ENCODE measurements around the gene CLPTM1L.
"Not testable (repeated sequence)": the region's sequence is repeated elsewhere in the genome, so short reads cannot be mapped to it uniquely, and the experiment has no call there.

Gene CLPTM1L

GRCh38 chr5:1342268-1342667 lies 2.6 kb downstream of the CLPTM1L start:
- DNase-seq (ENCODE audit: insufficient read length, low spot score) (no peak), FAIRE-seq (no peak)

GRCh38 chr5:1341863-1342262 lies 3.0 kb downstream of the CLPTM1L start:
- peak; percentile 50 for DNase-seq (ENCODE audit: insufficient read length, low spot score)
- FAIRE-seq, result no peak

- not testable (repeated sequence) for FAIRE-seq; DNase-seq (ENCODE audit: insufficient read length, low spot score)
Measured at GRCh38 chr5:1339818-1340210, 5.1 kb downstream of the CLPTM1L start.

- not testable (repeated sequence) for DNase-seq (ENCODE audit: insufficient read length, low spot score); FAIRE-seq
Measured at GRCh38 chr5:1339139-1339817, 5.6 kb downstream of the CLPTM1L start.

GRCh38 chr5:1338506-1339070 lies 6.3 kb downstream of the CLPTM1L start:
- DNase-seq (ENCODE audit: insufficient read length, low spot score) (no peak), FAIRE-seq (no peak)

- FAIRE-seq, result no peak
- no peak for DNase-seq (ENCODE audit: insufficient read length, low spot score)
Measured at GRCh38 chr5:1338196-1338490, 6.8 kb downstream of the CLPTM1L start.

GRCh38 chr5:1337489-1338195 lies 7.3 kb downstream of the CLPTM1L start:
- no peak for DNase-seq (ENCODE audit: insufficient read length, low spot score)
- no peak for FAIRE-seq

- FAIRE-seq, result no peak
- DNase-seq (ENCODE audit: insufficient read length, low spot score), result no peak
Measured at GRCh38 chr5:1336749-1337488, 8.0 kb downstream of the CLPTM1L start.

GRCh38 chr5:1336106-1336561 lies 8.8 kb downstream of the CLPTM1L start:
- FAIRE-seq (no peak), DNase-seq (ENCODE audit: insufficient read length, low spot score) (no peak)

- no peak for FAIRE-seq
Measured at GRCh38 chr5:1335540-1336095, 9.3 kb downstream of the CLPTM1L start.

GRCh38 chr5:1334831-1335539 lies 9.9 kb downstream of the CLPTM1L start:
- DNase-seq (ENCODE audit: insufficient read length, low spot score) (no peak), FAIRE-seq (no peak)

More at GRCh38 chr5:1335540-1336095, 9.3 kb downstream of the CLPTM1L start:
- no peak for DNase-seq (ENCODE audit: insufficient read length, low spot score)

- FAIRE-seq, result no peak
- DNase-seq (ENCODE audit: insufficient read length, low spot score), result no peak
Measured at GRCh38 chr5:1333986-1334385, 10.9 kb downstream of the CLPTM1L start.

GRCh38 chr5:1333286-1333685 lies 11.6 kb downstream of the CLPTM1L start:
- not testable (repeated sequence) for DNase-seq (ENCODE audit: insufficient read length, low spot score)

GRCh38 chr5:1332461-1333001 lies 12.4 kb downstream of the CLPTM1L start:
- DNase-seq (ENCODE audit: insufficient read length, low spot score), result no peak

More at GRCh38 chr5:1333286-1333685, 11.6 kb downstream of the CLPTM1L start:
- not testable (repeated sequence) for FAIRE-seq

GRCh38 chr5:1331861-1332405 lies 13.0 kb downstream of the CLPTM1L start:
- FAIRE-seq, result no peak
- no peak for DNase-seq (ENCODE audit: insufficient read length, low spot score)

More at GRCh38 chr5:1332461-1333001, 12.4 kb downstream of the CLPTM1L start:
- FAIRE-seq, result no peak

GRCh38 chr5:1330847-1331831 lies 13.8 kb downstream of the CLPTM1L start:
- DNase-seq (ENCODE audit: insufficient read length, low spot score) (no peak), FAIRE-seq (no peak)

- DNase-seq (ENCODE audit: insufficient read length, low spot score) (no peak), FAIRE-seq (no peak)
Measured at GRCh38 chr5:1330146-1330846, 14.6 kb downstream of the CLPTM1L start.

GRCh38 chr5:1329111-1329579 lies 15.8 kb downstream of the CLPTM1L start:
- FAIRE-seq (no peak), DNase-seq (ENCODE audit: insufficient read length, low spot score) (no peak)
